ENCODE measurements around the gene KCNJ11. TPM values are rescaled to one million over a fixed set of nuclear protein-coding genes. Genes with fewer than 3 reads are reported as not detected.

KCNJ11 gene
- total and polyA plus RNA-seq, 2 donors: 0.34 to 1.4 TPM

DNA sequence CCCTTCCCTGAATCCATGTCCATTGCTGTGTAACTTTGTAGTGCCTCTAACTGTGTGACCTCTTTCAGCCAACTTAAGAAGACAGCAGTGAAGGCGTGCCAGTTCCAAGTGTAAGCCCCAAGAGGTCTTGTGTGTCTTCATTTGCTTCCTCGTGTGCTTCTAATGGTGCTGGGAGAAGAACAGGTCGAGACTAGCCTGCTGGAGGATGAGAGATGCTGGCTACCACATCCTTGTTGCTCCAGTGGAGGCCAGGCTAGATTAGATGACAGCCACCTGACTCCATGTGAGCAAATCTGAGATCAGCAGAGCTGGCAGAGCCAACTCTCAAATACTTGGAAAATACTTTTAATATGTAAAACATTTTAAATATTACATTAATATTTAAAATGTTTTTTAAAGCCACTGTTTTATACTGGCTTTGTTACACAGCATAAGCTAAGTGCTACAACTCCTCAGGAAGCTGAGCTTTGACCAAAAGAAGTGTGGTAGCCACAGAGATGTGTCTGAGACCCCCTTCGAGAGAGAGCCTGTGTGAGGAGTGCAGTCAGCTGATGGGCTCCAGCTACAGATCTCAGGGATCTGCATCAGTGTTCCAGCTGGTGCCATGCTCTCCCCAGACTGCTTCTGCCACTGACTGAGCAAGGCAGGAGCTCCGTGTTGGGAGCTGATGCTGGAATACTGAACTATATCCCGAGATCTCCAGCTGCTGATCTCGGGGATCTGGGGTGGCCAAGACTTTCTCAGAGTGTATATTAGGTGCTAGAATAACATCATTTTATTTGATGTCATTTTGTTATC lies 8.9 kb downstream of the KCNJ11 start:
- Histone ChIP-seq H3K27ac (ENCODE audit: low read depth) (no peak overlapping the region), H3K36me3 (ENCODE audit: insufficient read depth) (no peaks in the 10 kb centered on the region), H3K4me3 (ENCODE audit: low read depth, low read length) (no peak overlapping the region), H3K4me1 (ENCODE audit: insufficient read depth) (no peaks in the 10 kb centered on the region)
- DNase-seq (ENCODE audit: extremely low spot score): no peak
- WGBS: 82% methylated on average over 7 of the region's 7 CpGs

DNA sequence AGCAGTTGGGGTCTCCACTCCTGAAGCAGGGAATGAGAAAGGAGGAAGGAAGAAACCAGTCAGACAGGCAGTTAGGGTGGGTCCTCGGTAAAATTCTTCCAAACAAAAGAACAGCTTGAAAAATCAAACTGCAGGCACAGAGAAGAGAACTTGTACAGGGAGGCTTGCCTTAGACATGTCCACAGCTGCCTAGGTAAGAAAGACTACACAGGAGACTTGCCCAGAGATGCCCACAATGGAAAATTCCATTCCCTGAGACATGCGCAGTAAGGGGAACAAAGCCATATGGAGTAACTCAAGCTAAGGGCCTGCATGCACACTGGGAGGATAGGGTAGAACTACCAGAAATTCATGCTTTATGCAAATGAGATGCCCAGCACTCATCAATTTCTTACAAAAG lies 9.8 kb downstream of the KCNJ11 start:
- Histone ChIP-seq H3K4me1 (ENCODE audit: insufficient read depth) (no peaks in the 10 kb centered on the region), H3K4me3 (ENCODE audit: low read depth, low read length) (no peak overlapping the region), H3K36me3 (ENCODE audit: insufficient read depth) (no peaks in the 10 kb centered on the region), H3K27ac (ENCODE audit: low read depth) (no peak overlapping the region)
- DNase-seq (ENCODE audit: extremely low spot score): no peak
- WGBS: 72% methylated on average over 2 of the region's 2 CpGs

DNA sequence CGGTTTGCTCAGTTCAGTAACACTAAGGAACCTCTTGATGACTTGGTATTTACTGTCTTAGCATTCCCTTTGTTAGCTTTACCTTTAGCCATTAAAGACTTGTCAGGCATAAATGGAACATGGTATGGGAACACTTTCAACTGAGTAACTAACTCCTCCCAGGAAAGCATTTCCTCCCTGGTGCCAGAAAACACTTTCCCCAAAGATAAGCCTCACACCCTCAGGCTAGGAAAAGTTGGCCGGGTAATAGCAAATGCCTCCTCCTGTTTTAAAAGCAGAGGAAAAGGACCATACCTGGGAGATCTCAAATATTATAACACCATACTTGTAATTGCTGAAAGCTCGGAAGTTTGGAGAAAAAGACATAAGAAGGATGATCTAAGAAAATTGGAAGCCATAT lies 12.0 kb downstream of the KCNJ11 start:
- no peaks in the 10 kb centered on the region for H3K36me3 ChIP-seq (ENCODE audit: insufficient read depth)

DNA sequence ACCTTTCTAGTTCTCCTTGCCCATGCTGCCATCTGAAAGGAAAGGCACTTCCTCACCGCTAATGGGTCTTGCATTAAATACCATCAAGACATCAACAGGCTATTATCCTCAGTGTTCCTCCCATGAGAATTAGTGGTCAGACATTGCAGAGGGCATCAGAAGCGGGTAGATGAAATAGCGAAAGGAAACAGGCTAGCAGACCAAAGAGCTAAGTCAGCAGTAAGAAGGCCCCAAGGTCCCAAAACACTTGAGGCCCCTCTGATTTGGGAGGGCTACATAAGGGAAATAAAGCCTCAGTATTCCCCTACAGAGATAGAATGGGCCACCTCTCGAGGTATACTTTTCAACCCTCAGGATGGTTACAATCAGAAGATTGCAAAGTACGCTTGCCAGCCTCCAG lies 12.9 kb downstream of the KCNJ11 start:
- Histone ChIP-seq H3K4me1 (ENCODE audit: insufficient read depth) (no peaks in the 10 kb centered on the region), H3K27ac (ENCODE audit: low read depth) (no peak overlapping the region), H3K36me3 (ENCODE audit: insufficient read depth) (no peaks in the 10 kb centered on the region), H3K4me3 (ENCODE audit: low read depth, low read length) (no peak overlapping the region)
- no peak for DNase-seq (ENCODE audit: extremely low spot score)
- WGBS: 89% methylated on average over 5 of the region's 5 CpGs

More for the DNA sequence above, 12.0 kb downstream of the KCNJ11 start:
- no peaks in the 10 kb centered on the region for H3K4me1 ChIP-seq (ENCODE audit: insufficient read depth)
- WGBS: 80% methylated on average over 3 of the region's 3 CpGs
- no peak for DNase-seq (ENCODE audit: extremely low spot score)
- H3K4me3 ChIP-seq (ENCODE audit: low read depth, low read length): no peak overlapping the region
- no peak overlapping the region for H3K27ac ChIP-seq (ENCODE audit: low read depth)

DNA sequence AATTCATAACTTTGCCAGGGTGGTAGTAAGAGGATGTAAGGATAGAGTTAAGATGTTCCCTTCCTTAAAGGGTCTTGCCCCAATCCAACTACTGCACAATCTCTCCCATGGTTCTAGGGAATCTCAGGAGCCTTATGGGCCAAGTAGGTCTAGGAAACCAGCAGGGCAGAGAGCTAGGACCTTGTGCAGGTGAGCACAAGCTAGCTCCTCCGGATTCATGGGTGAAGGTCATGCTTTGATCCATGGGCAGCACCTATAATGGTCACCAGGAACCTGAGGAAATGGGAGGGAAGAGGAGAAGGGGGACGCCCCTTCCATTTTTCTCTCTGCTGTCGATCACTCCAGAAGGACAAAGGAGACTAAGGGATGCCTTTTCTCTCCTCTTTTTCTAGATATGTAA lies 16.8 kb downstream of the KCNJ11 start:
- Histone ChIP-seq H3K4me3 (ENCODE audit: low read depth, low read length) (no peak overlapping the region), H3K4me1 (ENCODE audit: insufficient read depth) (no peaks in the 10 kb centered on the region), H3K36me3 (ENCODE audit: insufficient read depth) (no peaks in the 10 kb centered on the region), H3K27ac (ENCODE audit: low read depth) (no peak overlapping the region)
- 59% methylated on average over 3 of the region's 3 CpGs for WGBS
- DNase-seq (ENCODE audit: extremely low spot score): no peak

DNA sequence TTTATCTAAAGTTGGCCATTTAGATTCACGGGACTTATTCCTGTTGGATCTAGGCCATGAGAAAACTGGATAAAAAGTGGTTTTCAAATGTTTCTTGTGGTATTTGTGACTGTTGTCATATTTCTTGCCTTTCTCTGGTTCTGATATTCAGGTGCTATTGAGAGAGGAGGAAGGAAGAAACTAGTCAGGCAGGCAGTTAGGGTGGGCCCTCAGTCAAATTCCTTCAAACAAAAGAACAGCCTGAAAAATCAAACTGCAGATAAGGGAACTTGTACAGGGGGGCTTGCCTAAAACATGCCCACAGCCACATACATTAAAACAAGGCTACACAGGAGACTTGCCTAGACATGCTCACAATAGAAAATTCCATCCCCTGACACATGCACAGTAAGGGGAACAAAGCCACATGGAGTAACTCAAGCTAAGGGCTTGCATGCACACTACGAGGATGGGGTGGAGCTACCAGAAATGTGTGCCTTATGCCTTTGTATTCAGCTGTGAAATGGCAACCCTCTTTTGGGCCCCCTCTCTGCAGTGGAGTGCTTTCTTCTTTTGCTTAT lies 18.7 kb downstream of the KCNJ11 start:
- no peak overlapping the region for H3K4me3 ChIP-seq (ENCODE audit: low read depth, low read length)
- DNase-seq (ENCODE audit: extremely low spot score): no peak
- no peaks in the 10 kb centered on the region for H3K4me1 ChIP-seq (ENCODE audit: insufficient read depth)
- H3K36me3 ChIP-seq (ENCODE audit: insufficient read depth): no peaks in the 10 kb centered on the region
- H3K27ac ChIP-seq (ENCODE audit: low read depth): no peak overlapping the region
- 85% methylated on average over 2 of the region's 2 CpGs for WGBS

DNA sequence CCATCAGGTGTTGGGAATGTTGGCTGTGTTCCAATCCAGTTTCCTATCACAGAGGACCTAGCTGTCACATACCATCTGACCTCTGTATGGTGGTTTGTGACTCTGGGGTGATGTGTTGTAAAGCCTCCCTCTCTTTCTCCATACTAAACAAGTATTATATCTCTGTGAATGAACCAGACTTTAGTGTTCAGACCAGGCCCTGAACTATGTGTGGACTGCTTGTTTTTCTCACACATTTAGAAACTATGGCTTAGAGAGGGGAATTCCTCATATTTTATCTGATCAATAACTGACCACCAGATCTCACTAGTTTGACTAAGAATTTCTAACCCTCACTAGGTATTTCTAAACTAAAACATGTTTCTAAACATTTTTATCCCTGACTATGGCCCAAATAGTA lies 19.4 kb downstream of the KCNJ11 start:
- DNase-seq (ENCODE audit: extremely low spot score): no peak
- H3K36me3 ChIP-seq (ENCODE audit: insufficient read depth): no peaks in the 10 kb centered on the region

DNA sequence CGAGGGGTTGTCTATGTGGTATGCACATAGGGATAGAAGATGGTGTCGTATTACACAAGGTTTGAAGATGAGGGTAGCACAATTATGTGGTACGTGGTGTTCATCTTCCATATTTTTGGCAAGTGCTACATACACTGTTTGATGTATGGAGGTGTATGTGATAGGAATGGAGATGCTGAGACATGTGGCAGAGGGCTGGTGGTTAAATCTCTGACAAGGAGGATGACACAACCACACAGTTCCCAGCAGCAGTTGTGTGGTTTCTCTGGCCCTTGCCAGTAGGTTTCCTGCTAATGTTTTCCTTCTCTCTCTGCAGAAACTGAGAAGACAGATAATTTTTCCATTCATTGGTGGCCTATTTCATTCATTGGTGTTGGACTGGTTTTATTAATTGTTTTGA lies 19.9 kb downstream of the KCNJ11 start:
- Histone ChIP-seq H3K4me1 (ENCODE audit: insufficient read depth) (no peaks in the 10 kb centered on the region), H3K4me3 (ENCODE audit: low read depth, low read length) (no peak overlapping the region), H3K36me3 (ENCODE audit: insufficient read depth) (no peaks in the 10 kb centered on the region), H3K27ac (ENCODE audit: low read depth) (no peak overlapping the region)
- DNase-seq (ENCODE audit: extremely low spot score): no peak
- WGBS: 84% methylated on average over 3 of the region's 3 CpGs

More for the DNA sequence above, 19.4 kb downstream of the KCNJ11 start:
- Histone ChIP-seq H3K4me3 (ENCODE audit: low read depth, low read length) (no peak overlapping the region), H3K4me1 (ENCODE audit: insufficient read depth) (no peaks in the 10 kb centered on the region), H3K27ac (ENCODE audit: low read depth) (no peak overlapping the region)

DNA sequence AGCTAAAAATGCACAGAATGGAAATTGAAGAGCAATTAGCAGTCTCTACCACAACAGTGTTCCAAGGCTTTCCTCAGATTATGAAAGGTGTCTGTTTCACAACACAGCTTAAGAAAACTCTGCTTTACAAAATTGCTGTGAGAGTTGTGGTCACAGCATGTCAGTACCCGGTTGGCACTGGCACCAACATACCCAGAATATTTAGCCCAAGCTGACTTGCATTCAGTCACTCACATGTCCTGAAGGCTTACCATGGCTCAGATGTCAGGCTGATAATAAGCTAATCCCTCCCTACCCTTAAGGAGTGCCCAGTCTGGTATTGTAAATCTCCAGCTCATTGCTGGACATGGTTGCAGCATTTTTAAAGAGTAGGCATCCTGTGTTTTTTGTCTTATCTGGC lies 22.0 kb downstream of the KCNJ11 start:
- no peak overlapping the region for H3K27ac ChIP-seq (ENCODE audit: low read depth)
- H3K36me3 ChIP-seq (ENCODE audit: insufficient read depth): no peaks in the 10 kb centered on the region
- WGBS: 92% methylated on average over 1 of the region's 1 CpG
- no peaks in the 10 kb centered on the region for H3K4me1 ChIP-seq (ENCODE audit: insufficient read depth)
- H3K4me3 ChIP-seq (ENCODE audit: low read depth, low read length): no peak overlapping the region
- no peak for DNase-seq (ENCODE audit: extremely low spot score)

DNA sequence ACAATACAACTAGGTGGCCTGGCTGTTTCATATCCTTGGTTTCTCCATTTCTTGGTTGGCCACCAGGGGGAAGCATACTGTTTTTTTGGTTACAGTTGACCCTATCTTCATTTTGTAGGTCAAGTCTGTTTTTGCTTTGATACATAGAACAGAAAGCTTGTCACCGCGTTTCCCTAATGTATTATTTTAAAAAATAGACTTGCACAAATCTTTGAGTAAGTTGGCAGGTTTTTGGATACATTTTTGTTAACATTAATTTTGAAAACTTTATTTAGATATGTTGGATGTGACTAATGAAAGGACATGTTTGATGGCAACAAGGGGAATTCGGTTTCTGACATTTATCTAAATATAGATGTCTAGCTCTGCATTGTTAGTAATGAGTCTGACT lies 33.9 kb downstream of the KCNJ11 start:
- no peak overlapping the region for H3K4me3 ChIP-seq (ENCODE audit: low read depth, low read length)
- no peaks in the 10 kb centered on the region for H3K4me1 ChIP-seq (ENCODE audit: insufficient read depth)
- WGBS: 60% methylated on average over 3 of the region's 3 CpGs
- DNase-seq (ENCODE audit: extremely low spot score): peak; percentile 48
- H3K27ac ChIP-seq (ENCODE audit: low read depth): no peak overlapping the region
- H3K36me3 ChIP-seq (ENCODE audit: insufficient read depth): no peaks in the 10 kb centered on the region

DNA sequence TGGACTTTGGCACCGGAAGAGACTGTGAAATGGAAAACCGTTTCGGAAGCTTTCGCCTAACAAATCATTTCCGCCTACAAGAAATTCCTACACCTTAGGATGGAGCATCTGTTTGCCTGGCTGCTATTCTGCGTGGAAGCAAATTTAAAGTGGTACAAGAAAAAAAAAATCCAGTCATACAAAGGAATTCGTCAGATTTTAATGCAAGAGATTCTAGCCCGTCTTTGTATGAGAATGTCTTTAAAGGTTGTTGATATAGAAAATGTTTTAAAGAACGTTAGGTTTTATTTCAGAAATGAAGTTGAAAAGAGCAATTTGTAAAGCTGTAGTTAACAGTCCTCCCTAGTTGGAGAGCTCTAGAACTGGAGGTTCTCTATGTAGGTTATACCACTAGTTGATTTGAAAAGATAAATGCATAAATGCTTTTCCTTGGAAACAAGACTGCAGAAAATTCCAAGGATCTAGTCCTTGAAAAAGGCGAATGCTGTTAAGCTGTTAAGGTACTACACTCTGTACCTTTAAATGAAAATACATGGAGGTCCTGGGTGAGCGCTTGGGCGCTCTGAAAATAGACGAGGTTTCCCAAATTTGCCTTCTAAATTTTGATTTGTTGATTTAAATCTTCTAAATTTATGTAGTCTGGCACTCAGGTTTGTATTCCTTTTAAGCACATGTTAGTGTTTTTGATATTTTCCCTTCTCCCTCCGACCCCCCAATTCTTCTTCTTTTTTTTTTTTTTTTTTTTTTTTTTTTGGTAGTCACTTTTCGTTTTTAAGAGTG lies 34.4 kb downstream of the KCNJ11 start:
- Histone ChIP-seq H3K4me3 (ENCODE audit: low read depth, low read length) (peak overlapping the region; percentile 76), H3K27ac (ENCODE audit: low read depth) (no peak overlapping the region), H3K4me1 (ENCODE audit: insufficient read depth) (no peaks in the 10 kb centered on the region), H3K36me3 (ENCODE audit: insufficient read depth) (no peaks in the 10 kb centered on the region)
- DNase-seq (ENCODE audit: extremely low spot score): no peak
- 9% methylated on average over 15 of the region's 15 CpGs for WGBS

DNA sequence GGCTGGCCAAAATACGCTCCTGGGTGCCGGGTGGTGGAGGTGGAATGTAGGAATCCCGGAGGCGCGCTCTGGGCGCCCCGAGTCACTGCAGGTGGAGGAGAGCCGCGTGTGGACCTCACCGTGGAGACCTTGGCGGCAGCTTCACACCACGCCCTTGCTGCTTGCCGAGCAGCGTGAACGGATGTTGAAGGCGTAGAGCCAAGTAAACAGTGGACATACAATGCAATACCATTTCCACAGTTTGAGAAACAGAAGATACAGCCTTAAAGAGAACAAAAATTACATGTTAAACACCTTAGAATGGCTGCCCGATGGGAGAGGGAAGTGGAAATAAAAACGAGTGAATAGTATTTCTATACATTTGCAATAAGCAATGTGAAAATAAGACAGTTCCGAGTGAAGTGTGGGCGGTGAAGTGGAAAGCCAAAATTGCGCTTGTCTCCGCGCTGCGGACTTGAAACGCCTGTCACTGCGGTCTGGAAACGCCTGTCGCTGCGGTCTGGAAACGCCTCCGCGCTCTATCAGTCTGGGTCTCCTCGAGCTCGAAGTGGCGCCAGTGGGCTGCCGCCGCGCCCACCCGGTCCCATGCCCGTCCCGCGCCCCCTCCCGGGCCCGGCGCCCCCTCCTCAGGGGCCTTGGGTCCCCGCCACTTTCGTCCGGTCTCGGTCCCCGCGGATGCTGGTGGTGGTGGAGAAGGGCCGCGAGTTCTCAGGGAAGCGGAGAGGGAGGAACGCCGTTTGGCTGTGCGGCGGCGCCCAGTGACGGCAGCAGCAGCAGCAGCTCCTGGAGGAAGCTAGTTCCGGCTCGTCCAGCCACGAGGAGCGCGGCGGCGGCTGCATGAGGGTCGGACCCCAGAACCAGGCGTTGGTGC lies 35.3 kb downstream of the KCNJ11 start:
- under 1% methylated on average over 69 of the region's 69 CpGs for WGBS
- peak overlapping the region; percentile 75 for H3K27ac ChIP-seq (ENCODE audit: low read depth)
- H3K36me3 ChIP-seq (ENCODE audit: insufficient read depth): no peaks in the 10 kb centered on the region
- no peaks in the 10 kb centered on the region for H3K4me1 ChIP-seq (ENCODE audit: insufficient read depth)
- peak overlapping the region; percentile 76 for H3K4me3 ChIP-seq (ENCODE audit: low read depth, low read length)
- peak; percentile 43 for DNase-seq (ENCODE audit: extremely low spot score)

DNA sequence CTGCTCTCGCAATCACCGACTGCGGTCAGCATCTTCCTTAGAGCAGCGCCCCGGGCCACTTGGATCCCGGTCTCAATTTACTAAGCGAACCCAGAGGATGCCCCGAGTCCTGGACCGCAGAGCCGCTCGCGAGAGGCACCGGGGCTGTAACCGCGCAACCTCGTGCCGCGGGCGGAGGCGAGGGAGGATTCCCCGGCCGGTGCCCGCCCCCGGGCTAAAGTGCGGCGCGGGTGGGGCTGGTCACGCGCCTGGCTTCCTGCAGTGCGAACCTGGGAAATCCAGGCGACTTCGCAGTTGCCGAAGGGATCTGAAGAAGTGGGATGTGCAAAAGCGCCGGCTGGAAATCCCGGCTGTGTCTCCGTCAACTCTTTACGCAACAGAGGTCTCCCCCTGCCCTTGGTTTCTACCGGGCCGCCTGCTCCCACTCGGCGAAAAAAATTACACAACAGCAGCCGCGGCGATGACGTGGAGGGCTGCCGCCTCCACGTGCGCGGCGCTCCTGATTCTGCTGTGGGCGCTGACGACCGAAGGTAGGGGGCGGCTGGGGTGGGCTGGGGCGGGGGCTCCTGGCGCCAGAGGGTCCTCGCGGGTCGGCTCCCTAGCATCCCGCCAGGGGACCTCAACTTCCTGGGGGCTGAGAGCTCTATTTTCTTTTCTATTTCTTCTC lies 36.8 kb downstream of the KCNJ11 start, which contains the start of gene NCR3LG1:
TSS of gene NCR3LG1 (plus strand) at position 291 of the 667 bp plus-strand sequence. CDS start at position 461, 170 bp downstream.
- peak within 1 kb of the TSS; percentile 76 for H3K4me3 ChIP-seq (ENCODE audit: low read depth, low read length)
- H3K4me1 ChIP-seq (ENCODE audit: insufficient read depth): no peaks in the 10 kb centered on the region
- no peak within 1 kb of the TSS for H3K27ac ChIP-seq (ENCODE audit: low read depth)
- 1% methylated on average over 61 of the region's 61 CpGs for WGBS
- DNase-seq (ENCODE audit: extremely low spot score): no peak
- H3K36me3 ChIP-seq (ENCODE audit: insufficient read depth): no peaks in the 10 kb centered on the region
